BE2C (cell line): ENCODE results near the gene DTNB.

Source experiments
- DNase-seq: peaks from one replicate; pipeline ENCODE4 v3.0.0-alpha.2; 2020
- H3K27me3 ChIP-seq: fragments of 250-450 bp; sonication (Bioruptor Pico); 2 replicates; pipeline ENCODE4 v1.5.1; 2020; ENCODE audit warnings: mild to moderate bottlenecking
- H3K36me3 ChIP-seq: fragments of 250-450 bp; sonication (Bioruptor Pico); 2 replicates; pipeline ENCODE4 v1.5.1; 2020; ENCODE audit warnings: mild to moderate bottlenecking
- H3K4me1 ChIP-seq: fragments of 250-450 bp; sonication (Bioruptor Pico); 2 replicates; pipeline ENCODE4 v1.5.1; 2020
- H3K4me3 ChIP-seq: 2 replicates; pipeline ENCODE4 v1.5.1; 2011; ENCODE audit warnings: low read depth, low read length
- H3K9me3 ChIP-seq: fragments of 250-450 bp; sonication (Bioruptor Pico); 2 replicates; pipeline ENCODE4 v1.5.1; 2020
- TF ChIP-seq, protein P1 (sequence below): IDR thresholded peaks from 2 replicates; pipeline ENCODE4 v1.5.1; 2012; ENCODE audit warnings: mild to moderate bottlenecking, low read depth, low read length

Gene DTNB

DNA sequence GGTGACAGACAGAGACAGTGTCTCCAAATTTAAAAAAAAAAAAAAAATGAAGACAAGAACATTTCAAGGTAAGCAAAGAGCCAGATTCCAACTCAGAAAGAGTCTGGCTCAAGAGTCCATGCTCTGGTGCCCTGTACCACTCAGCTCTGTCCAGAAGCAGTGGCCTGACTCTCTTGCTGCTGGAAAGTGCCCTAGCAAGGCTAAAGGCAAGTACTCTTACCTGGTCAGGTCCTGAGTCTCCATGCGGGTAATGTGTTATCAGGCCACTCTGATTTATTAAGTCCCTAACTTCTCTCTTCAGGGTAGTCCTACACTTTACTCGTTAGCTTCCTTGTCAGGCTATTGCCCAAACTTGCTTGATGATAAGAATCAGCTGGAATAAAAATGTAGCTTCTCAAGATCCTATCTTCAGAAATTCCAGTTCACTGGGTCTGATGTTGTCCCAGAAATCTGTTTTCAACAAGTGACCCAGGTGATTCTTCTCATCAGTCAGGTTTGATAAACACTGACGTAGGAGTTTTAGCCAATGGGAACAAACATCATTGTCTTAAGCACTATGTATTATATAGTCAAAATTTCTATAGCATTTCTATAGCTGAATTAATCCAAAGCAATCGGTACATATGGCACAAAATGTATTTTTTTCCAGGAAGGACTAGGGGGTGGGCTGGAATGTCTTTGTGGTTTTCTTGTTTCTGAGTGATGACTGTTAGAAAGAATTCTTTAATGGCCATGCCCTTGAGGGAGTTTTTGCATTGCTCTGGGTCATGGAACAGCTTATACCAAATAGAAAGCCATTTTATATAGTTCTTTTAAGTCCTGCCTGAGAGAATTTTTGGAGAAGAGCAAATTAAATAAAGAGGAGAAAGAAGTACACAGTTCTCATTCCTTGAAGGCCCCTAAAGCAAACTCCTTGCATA, 191.7 kb downstream of the DTNB start:
- no peaks in the 10 kb centered on the region for H3K4me1 ChIP-seq
- no peaks in the 10 kb centered on the region for H3K9me3 ChIP-seq
- H3K4me3 ChIP-seq = no peak overlapping the region
- no peaks in the 10 kb centered on the region for H3K36me3 ChIP-seq
- H3K27me3 ChIP-seq = no peaks in the 10 kb centered on the region
- TF ChIP-seq, protein P1, sequence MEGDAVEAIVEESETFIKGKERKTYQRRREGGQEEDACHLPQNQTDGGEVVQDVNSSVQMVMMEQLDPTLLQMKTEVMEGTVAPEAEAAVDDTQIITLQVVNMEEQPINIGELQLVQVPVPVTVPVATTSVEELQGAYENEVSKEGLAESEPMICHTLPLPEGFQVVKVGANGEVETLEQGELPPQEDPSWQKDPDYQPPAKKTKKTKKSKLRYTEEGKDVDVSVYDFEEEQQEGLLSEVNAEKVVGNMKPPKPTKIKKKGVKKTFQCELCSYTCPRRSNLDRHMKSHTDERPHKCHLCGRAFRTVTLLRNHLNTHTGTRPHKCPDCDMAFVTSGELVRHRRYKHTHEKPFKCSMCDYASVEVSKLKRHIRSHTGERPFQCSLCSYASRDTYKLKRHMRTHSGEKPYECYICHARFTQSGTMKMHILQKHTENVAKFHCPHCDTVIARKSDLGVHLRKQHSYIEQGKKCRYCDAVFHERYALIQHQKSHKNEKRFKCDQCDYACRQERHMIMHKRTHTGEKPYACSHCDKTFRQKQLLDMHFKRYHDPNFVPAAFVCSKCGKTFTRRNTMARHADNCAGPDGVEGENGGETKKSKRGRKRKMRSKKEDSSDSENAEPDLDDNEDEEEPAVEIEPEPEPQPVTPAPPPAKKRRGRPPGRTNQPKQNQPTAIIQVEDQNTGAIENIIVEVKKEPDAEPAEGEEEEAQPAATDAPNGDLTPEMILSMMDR = no peak
- no peak for DNase-seq

DNA sequence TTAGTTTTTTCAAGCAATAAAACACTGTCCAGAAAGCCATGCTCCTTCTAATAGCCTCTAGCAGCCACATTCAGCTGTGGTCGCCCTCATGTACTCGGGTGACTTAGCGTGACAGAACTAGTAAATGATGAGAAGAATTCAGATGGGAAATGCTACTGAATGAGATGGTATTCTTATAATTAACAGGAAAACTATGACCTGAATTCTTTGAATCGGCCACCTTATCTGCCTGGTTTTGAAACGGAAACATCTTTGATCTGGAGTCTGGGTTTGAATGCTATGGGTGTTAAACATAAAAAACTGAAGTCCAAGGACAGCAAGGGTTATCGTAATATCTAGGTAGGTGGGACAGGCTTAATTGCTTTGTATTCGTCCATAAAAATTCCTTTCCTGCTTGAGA, 192.8 kb downstream of the DTNB start:
- H3K27me3 ChIP-seq = no peaks in the 10 kb centered on the region
- H3K36me3 ChIP-seq = no peaks in the 10 kb centered on the region
- H3K4me1 ChIP-seq = no peaks in the 10 kb centered on the region
- TF ChIP-seq, protein P1 = no peak
- H3K9me3 ChIP-seq = no peaks in the 10 kb centered on the region
- no peak overlapping the region for H3K4me3 ChIP-seq
- DNase-seq = no peak

DNA sequence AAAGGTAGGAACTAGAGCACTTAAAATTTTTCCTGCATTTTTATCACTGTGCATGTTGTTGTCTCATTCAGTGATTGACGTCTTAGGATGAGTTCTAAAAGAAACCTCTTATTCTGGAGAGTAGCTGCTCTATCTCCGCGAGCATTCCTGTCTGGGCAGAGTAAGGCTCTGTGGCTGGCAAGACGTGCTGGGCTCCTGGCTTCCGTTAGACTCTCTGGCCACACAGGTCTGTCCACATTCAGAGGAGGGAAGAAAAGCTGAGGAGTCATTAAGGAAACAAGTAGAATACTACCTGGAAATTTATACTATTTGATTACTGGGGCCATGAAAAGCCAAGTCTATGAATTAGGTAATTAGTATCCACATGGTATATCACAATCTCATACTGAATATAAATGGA, 193.6 kb downstream of the DTNB start:
- H3K36me3 ChIP-seq = no peaks in the 10 kb centered on the region
- no peaks in the 10 kb centered on the region; the same call in 1 of the 2 replicates for H3K9me3 ChIP-seq
- H3K27me3 ChIP-seq = no peaks in the 10 kb centered on the region
- H3K4me1 ChIP-seq = no peaks in the 10 kb centered on the region; the same call in 1 of the 2 replicates
- TF ChIP-seq, protein P1 = no peak
- no peak overlapping the region for H3K4me3 ChIP-seq
- DNase-seq = no peak

DNA sequence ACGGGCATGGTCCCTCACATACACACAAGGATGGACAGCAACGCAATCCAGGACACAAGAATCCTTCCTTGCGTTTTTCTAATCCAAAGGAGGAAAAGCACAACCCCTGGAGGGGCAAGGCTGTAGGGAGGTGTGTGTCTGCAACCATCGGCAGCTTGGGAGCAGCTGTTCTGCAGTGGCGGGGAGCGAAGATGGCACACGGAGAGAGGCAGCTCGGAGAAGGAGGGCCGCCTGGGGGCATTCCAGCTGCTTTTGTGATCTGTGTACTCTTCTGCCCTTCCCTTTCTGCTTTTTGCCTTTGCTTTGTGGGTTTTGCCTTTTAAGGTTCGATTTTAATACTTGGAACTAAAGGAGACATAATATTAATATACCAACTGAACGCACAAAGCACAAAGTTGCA, 194.6 kb downstream of the DTNB start:
- H3K9me3 ChIP-seq = no peaks in the 10 kb centered on the region; the same call in 1 of the 2 replicates
- TF ChIP-seq, protein P1 = no peak
- DNase-seq = no peak
- peaks cover 7% of the 10 kb centered on the region for H3K4me1 ChIP-seq
- no peak overlapping the region for H3K4me3 ChIP-seq
- H3K27me3 ChIP-seq = no peaks in the 10 kb centered on the region
- no peaks in the 10 kb centered on the region for H3K36me3 ChIP-seq

DNA sequence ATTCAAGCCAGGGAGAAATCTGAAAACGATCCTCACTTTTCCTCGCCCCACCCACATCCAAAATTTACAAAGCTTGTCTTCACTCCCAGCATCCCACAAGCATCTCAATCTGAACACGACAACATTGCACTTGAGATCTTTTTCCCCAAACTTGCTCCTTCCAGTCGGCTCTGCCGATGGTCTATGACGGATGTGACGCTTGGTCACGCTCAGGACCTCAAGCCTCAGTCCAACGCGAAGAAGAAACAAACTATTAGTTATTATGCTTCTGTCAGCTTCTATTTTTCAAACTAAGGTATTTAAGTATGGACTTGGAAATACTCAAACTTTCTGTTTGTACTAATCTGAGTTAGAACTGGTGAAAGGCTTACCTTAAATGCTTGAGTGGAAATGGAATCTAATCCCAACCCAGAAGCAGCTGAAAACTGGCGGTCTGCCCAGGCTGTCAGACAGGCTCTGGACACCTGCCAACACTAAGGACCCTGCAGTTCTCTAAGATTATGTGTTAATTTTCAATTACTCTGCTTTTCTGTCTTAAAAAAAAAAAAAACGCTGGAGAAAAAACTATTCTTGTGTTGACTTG, 199.5 kb downstream of the DTNB start:
- DNase-seq = peak; percentile 84
- no peaks in the 10 kb centered on the region for H3K27me3 ChIP-seq
- TF ChIP-seq, protein P1 = no peak
- H3K9me3 ChIP-seq = no peaks in the 10 kb centered on the region; the same call in 1 of the 2 replicates
- H3K4me1 ChIP-seq = peaks cover 14% of the 10 kb centered on the region
- no peaks in the 10 kb centered on the region for H3K36me3 ChIP-seq
- no peak overlapping the region for H3K4me3 ChIP-seq

DNA sequence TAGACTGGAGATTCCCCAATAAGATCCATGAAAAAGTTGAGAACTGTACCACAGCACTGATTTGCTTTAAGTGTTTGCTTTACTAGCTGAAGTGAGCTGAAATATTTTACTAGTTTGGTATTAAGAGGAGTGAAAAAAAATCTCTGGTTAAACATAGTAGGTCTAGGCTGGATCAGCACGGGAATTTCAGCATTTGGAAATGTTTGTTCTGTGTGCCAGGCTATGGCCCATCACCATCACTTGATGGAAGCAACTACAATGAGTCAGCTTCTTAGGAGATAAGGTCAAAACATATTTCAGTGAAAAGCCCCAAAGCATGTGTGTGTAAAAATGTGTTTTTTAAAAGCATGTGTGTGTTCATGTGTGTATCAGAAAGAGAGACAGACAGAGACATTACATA, 200.2 kb downstream of the DTNB start:
- Histone ChIP-seq H3K9me3 (no peaks in the 10 kb centered on the region; the same call in 1 of the 2 replicates), H3K4me1 (peaks cover 14% of the 10 kb centered on the region), H3K4me3 (no peak overlapping the region), H3K27me3 (no peaks in the 10 kb centered on the region), H3K36me3 (no peaks in the 10 kb centered on the region)
- no peak for DNase-seq
- TF ChIP-seq, protein P1 = no peak
